Measurements from ENCODE around the gene RAD18.

The RAD18 gene

GRCh38 chr3:8985411-8985831, 22.1 kb upstream of the RAD18 start:
- peak; percentile 61 for DNase-seq (ENCODE audit: low spot score)

- peak; percentile 51 for DNase-seq (ENCODE audit: low spot score)
Observed at GRCh38 chr3:8984526-8984925, 21.3 kb upstream of the RAD18 start.

- DNase-seq (ENCODE audit: low spot score): peak; percentile 28
Observed at GRCh38 chr3:8984081-8984480, 20.8 kb upstream of the RAD18 start.

- DNase-seq (ENCODE audit: low spot score): no peak
Observed at GRCh38 chr3:8983591-8983990, 20.3 kb upstream of the RAD18 start.

- DNase-seq (ENCODE audit: low spot score): no peak
Observed at GRCh38 chr3:8983026-8983425, 19.8 kb upstream of the RAD18 start.

GRCh38 chr3:8982509-8982908, 19.2 kb upstream of the RAD18 start:
- no peak for DNase-seq (ENCODE audit: low spot score)

GRCh38 chr3:8981700-8982099, 18.4 kb upstream of the RAD18 start:
- no peak for DNase-seq (ENCODE audit: low spot score)

GRCh38 chr3:8981296-8981695, 18.0 kb upstream of the RAD18 start:
- DNase-seq (ENCODE audit: low spot score): no peak

GRCh38 chr3:8980756-8981257, 17.5 kb upstream of the RAD18 start:
- no peak for DNase-seq (ENCODE audit: low spot score)

- DNase-seq (ENCODE audit: low spot score): no peak
Observed at GRCh38 chr3:8979262-8979661, 16.0 kb upstream of the RAD18 start.

- no peak for DNase-seq (ENCODE audit: low spot score)
Observed at GRCh38 chr3:8978551-8978950, 15.3 kb upstream of the RAD18 start.

- no peak for DNase-seq (ENCODE audit: low spot score)
Observed at GRCh38 chr3:8976540-8977182, 13.4 kb upstream of the RAD18 start.

GRCh38 chr3:8975081-8976020, 12.1 kb upstream of the RAD18 start:
- DNase-seq (ENCODE audit: low spot score): no peak

- no peak for DNase-seq (ENCODE audit: low spot score)
Observed at GRCh38 chr3:8974458-8974857, 11.2 kb upstream of the RAD18 start.

GRCh38 chr3:8972639-8973038, 9.4 kb upstream of the RAD18 start:
- no peak for DNase-seq (ENCODE audit: low spot score)

GRCh38 chr3:8970971-8971589, 7.8 kb upstream of the RAD18 start:
- DNase-seq (ENCODE audit: low spot score): no peak

- DNase-seq (ENCODE audit: low spot score): no peak
Observed at GRCh38 chr3:8969241-8969640, 6.0 kb upstream of the RAD18 start.

GRCh38 chr3:8968375-8968882, 5.2 kb upstream of the RAD18 start:
- no peak for DNase-seq (ENCODE audit: low spot score)

- DNase-seq (ENCODE audit: low spot score): no peak
Observed at GRCh38 chr3:8967553-8967952, 4.3 kb upstream of the RAD18 start.

GRCh38 chr3:8966820-8967348, 3.6 kb upstream of the RAD18 start:
- no peak for DNase-seq (ENCODE audit: low spot score)

GRCh38 chr3:8966150-8966819, 3.0 kb upstream of the RAD18 start:
- no peak for DNase-seq (ENCODE audit: low spot score)
